OCI-LY3 (cell line): ENCODE results near the gene MSMP.

Experiments
- H2AFZ ChIP-seq: fragments of 200-600, 300-600 bp; shearing (Covaris generic); 2 replicates; pipeline ENCODE4 v1.6.0; 2014; ENCODE audit warnings: antibody characterized with exemption, low read depth, low read length
- H3K27ac ChIP-seq: fragments of 200-600, 300-600 bp; sonication (generic); 2 replicates; pipeline ENCODE4 v1.5.1; 2014; ENCODE audit warnings: mild to moderate bottlenecking, low read length, moderate library complexity, mixed read lengths
- H3K27me3 ChIP-seq: fragments of 200-600, 300-600 bp; sonication (generic); 2 replicates; pipeline ENCODE4 v1.6.1; 2014; ENCODE audit warnings: low read depth, low read length, mixed read lengths
- H3K36me3 ChIP-seq: fragments of 200-600, 300-600 bp; sonication (generic); replicated peaks from 2 replicates; pipeline ENCODE3; 2014; ENCODE audit warnings: low read depth, low read length, mixed read lengths
- H3K4me1 ChIP-seq: fragments of 300-600, 200-600 bp; sonication (generic); 2 replicates; pipeline ENCODE4 v1.6.1; 2014; ENCODE audit warnings: low read length, mixed read lengths
- H3K4me2 ChIP-seq: fragments of 200-600, 300-600 bp; sonication (generic); 2 replicates; pipeline ENCODE4 v1.6.1; 2014; ENCODE audit warnings: low read length, mixed read lengths
- H3K4me3 ChIP-seq: fragments of 300-600, 200-600 bp; sonication (generic); 2 replicates; pipeline ENCODE4 v1.5.1; 2014; ENCODE audit warnings: antibody characterized with exemption, mild to moderate bottlenecking, low read length, moderate library complexity
- H3K79me2 ChIP-seq: fragments of 300-600, 200-600 bp; shearing (Covaris generic); 2 replicates; pipeline ENCODE4 v1.6.1; 2014; ENCODE audit warnings: mild to moderate bottlenecking, low read length, mixed read lengths
- H3K9ac ChIP-seq: fragments of 300-600, 200-600 bp; shearing (Covaris generic); 2 replicates; pipeline ENCODE4 v1.6.0; 2014; ENCODE audit warnings: mild to moderate bottlenecking, low read length, moderate library complexity
- H3K9me3 ChIP-seq: fragments of 200-600, 300-600 bp; shearing (Covaris generic); 2 replicates; pipeline ENCODE4 v1.6.1; 2014; ENCODE audit warnings: low read length, mixed read lengths; ENCODE audit not compliant: insufficient read depth
- H4K20me1 ChIP-seq: fragments of 200-600, 300-600 bp; sonication (generic); 2 replicates; pipeline ENCODE4 v1.6.1; 2016; ENCODE audit warnings: low read length, mixed read lengths; ENCODE audit not compliant: insufficient read depth
- CTCF ChIP-seq: fragments of 200-600, 300-600 bp; sonication (generic); IDR thresholded peaks from 2 replicates; pipeline ENCODE4 v1.5.1; 2014; ENCODE audit warnings: antibody characterized with exemption, low read length, low read depth
- EZH2phosphoT487 ChIP-seq: fragments of 200-600 bp; shearing (Covaris generic); IDR thresholded peaks from 2 replicates; pipeline ENCODE4 v1.6.1; 2018; ENCODE audit warnings: antibody characterized with exemption, mixed run types, low read depth

MSMP gene

DNA sequence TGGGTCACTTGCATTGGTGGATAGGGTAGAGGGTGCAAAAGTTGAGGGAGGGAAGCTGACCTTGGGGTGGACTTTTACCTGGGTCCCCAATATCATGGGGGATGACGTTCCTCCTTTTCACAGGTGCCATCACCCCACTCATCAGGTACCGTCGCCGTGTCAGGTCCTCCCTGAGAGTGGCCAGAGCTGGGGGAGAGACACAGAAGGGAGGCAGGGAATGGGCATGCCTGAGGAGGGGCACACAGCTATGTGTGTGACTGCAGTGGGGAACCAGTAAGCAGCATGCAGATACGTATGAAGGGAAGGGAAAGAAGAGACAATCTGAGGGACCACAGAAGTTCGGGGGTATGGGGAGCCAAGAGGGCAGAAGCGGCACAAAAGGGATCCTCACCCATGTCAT, 15.2 kb downstream of the MSMP start:
- Histone ChIP-seq H3K27ac (no peak overlapping the region), H3K4me1 (0 out of 2 replicates have a peak, but pooled peaks cover 2% of the 10 kb centered on the region), H3K9me3 (no peaks in the 10 kb centered on the region), H3K4me2 (no peak overlapping the region), H3K36me3 (peaks cover 42% of the 10 kb centered on the region), H2AFZ (no peak overlapping the region), H3K79me2 (no peaks in the 10 kb centered on the region; the same call in 1 of the 2 replicates), H3K4me3 (no peak overlapping the region), H3K9ac (no peak overlapping the region), H3K27me3 (no peaks in the 10 kb centered on the region), H4K20me1 (no peaks in the 10 kb centered on the region)
- TF ChIP-seq CTCF (no peak), EZH2phosphoT487 (no peak)

- H3K36me3 ChIP-seq = peaks cover 40% of the 10 kb centered on the region
- no peak overlapping the region for H3K27ac ChIP-seq
- no peaks in the 10 kb centered on the region for H4K20me1 ChIP-seq
- H2AFZ ChIP-seq = no peak overlapping the region
- no peak overlapping the region for H3K4me2 ChIP-seq
- no peak overlapping the region for H3K4me3 ChIP-seq
- H3K9me3 ChIP-seq = no peaks in the 10 kb centered on the region
- TF ChIP-seq CTCF (no peak), EZH2phosphoT487 (no peak)
- no peaks in the 10 kb centered on the region for H3K27me3 ChIP-seq
- peaks cover 10% of the 10 kb centered on the region for H3K4me1 ChIP-seq
- H3K9ac ChIP-seq = no peak overlapping the region
- peaks cover 5% of the 10 kb centered on the region for H3K79me2 ChIP-seq
Measured at GRCh38 chr9:35738186-35738585, 15.9 kb downstream of the MSMP start.

DNA sequence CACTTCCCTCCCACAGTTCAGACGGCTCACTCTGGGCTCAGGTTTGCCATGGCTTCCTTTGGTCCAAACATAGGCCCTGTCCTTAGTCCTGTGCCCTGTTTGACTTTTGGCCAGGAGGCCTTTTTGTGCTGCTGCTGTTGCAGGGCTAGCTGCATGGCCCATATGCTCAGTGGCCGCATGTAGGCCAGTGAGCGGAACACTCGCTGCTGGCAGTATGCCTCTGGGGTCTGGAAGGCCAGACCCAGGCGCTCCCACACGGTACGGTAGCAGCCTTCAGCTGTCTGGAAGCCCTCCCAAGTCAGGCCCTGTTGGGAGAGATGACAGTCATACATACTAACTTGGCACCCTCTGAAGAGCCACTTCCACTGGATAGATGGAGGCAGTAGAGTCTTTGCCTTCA, 16.9 kb downstream of the MSMP start:
- no peak overlapping the region for H3K4me2 ChIP-seq
- H3K27me3 ChIP-seq = no peaks in the 10 kb centered on the region
- peaks cover 38% of the 10 kb centered on the region for H3K36me3 ChIP-seq
- H3K4me3 ChIP-seq = no peak overlapping the region
- no peaks in the 10 kb centered on the region for H3K9me3 ChIP-seq
- H3K9ac ChIP-seq = no peak overlapping the region
- H3K79me2 ChIP-seq = peaks cover 12% of the 10 kb centered on the region
- H2AFZ ChIP-seq = no peak overlapping the region
- no peak overlapping the region for H3K27ac ChIP-seq
- H3K4me1 ChIP-seq = peaks cover 11% of the 10 kb centered on the region
- H4K20me1 ChIP-seq = no peaks in the 10 kb centered on the region
- TF ChIP-seq EZH2phosphoT487 (no peak), CTCF (no peak)

DNA sequence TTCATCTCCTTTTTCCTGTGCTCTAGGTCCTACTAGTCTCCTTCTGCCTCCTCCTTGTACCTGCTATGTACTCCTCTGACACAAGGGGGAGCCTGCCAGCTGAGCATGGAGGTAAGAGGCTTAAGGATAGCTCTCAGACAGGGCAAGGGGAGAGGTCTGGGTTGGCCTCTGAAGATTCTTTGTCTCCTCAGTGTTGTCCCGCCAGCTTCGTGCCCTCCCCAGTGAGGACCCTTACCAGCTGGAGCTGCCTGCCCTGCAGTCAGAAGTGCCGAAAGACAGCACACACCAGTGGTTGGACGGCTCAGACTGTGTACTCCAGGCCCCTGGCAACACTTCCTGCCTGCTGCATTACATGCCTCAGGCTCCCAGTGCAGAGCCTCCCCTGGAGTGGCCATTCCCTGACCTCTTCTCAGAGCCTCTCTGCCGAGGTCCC, 17.9 kb downstream of the MSMP start:
- Histone ChIP-seq H3K4me1 (peaks cover 11% of the 10 kb centered on the region), H2AFZ (no peak overlapping the region), H3K79me2 (peaks cover 18% of the 10 kb centered on the region), H3K36me3 (peaks cover 36% of the 10 kb centered on the region), H3K27me3 (no peaks in the 10 kb centered on the region), H3K4me2 (no peak overlapping the region), H3K4me3 (no peak overlapping the region), H3K27ac (no peak overlapping the region), H3K9ac (no peak overlapping the region), H3K9me3 (no peaks in the 10 kb centered on the region), H4K20me1 (no peaks in the 10 kb centered on the region)
- TF ChIP-seq EZH2phosphoT487 (no peak), CTCF (peak; percentile 82)
